PC-9 (cell line): Measurements from ENCODE around the gene CAMK2B. TPM values are rescaled to one million over a fixed set of nuclear protein-coding genes. Genes with fewer than 3 reads are reported as not detected.

Source experiments
- BruUV-seq: library from RNA; stranded (reverse); fragments of 400-500 nt; replicated peaks from 2 replicates; lab custom pipeline; 2021; lab: Mats Ljungman, UMichigan
- CTCF ChIA-PET: fragments of 300-600 bp; sonication (Branson Sonifier 250); formaldehyde crosslinking; loops from one replicate; lab custom pipeline; 2022; ENCODE audit warnings: antibody characterized with exemption; lab: Charles Lee
- POLR2A ChIA-PET: fragments of 300-600 bp; sonication (Branson Sonifier 250); formaldehyde crosslinking; loops from one replicate; lab custom pipeline; 2022; ENCODE audit warnings: antibody characterized with exemption; ENCODE audit not compliant: unreplicated experiment; lab: Charles Lee
- DNase-seq, 2 experiments: peaks; one replicate each; pipeline versions ENCODE4 v3.0.0 to v3.0.0-alpha.2; 2015 to 2022; ENCODE audit warnings: mixed read lengths in 1 of 2
- H2AFZ ChIP-seq: fragments of 200-600 bp; sonication (generic); 2 replicates; pipeline ENCODE4 v1.8.1; 2017; ENCODE audit warnings: antibody characterized with exemption
- H3F3A ChIP-seq: fragments of 200-600 bp; sonication (generic); 2 replicates; pipeline ENCODE4 v1.8.1; 2017; ENCODE audit warnings: antibody characterized with exemption, mild to moderate bottlenecking, low read depth; ENCODE audit not compliant: insufficient read depth
- H3K27ac ChIP-seq: fragments of 200-600 bp; sonication (generic); 2 replicates; pipeline ENCODE4 v1.6.1; 2016; ENCODE audit warnings: mixed run types
- H3K27me3 ChIP-seq: fragments of 200-600 bp; sonication (generic); 2 replicates; pipeline ENCODE4 v1.6.1; 2016; ENCODE audit warnings: low read depth, mixed run types; ENCODE audit not compliant: insufficient read depth
- H3K36me3 ChIP-seq: fragments of 200-600 bp; sonication (generic); 2 replicates; pipeline ENCODE4 v1.6.1; 2016; ENCODE audit warnings: low read depth, mixed run types
- H3K4me1 ChIP-seq: fragments of 200-600 bp; sonication (generic); replicated peaks from 2 replicates; pipeline ENCODE4 v1.6.1; 2016; ENCODE audit warnings: mixed run types; ENCODE audit not compliant: insufficient read depth
- H3K4me2 ChIP-seq: fragments of 200-600 bp; sonication (generic); 2 replicates; pipeline ENCODE4 v1.6.1; 2017; ENCODE audit warnings: mixed run types
- H3K4me3 ChIP-seq: fragments of 200-600 bp; sonication (generic); 2 replicates; pipeline ENCODE4 v1.6.1; 2016; ENCODE audit warnings: mixed run types
- H3K79me2 ChIP-seq: fragments of 200-600 bp; sonication (generic); 2 replicates; pipeline ENCODE4 v1.6.1; 2017; ENCODE audit warnings: low read depth, mixed run types
- H3K9me2 ChIP-seq: fragments of 200-600 bp; sonication (generic); 2 replicates; pipeline ENCODE4 v1.8.1; 2017; ENCODE audit warnings: mild to moderate bottlenecking; ENCODE audit not compliant: insufficient read depth
- H3K9me3 ChIP-seq: fragments of 200-600 bp; sonication (generic); 2 replicates; pipeline ENCODE4 v1.8.1; 2016; ENCODE audit warnings: low read depth; ENCODE audit not compliant: insufficient read depth
- H4K20me1 ChIP-seq: fragments of 200-600 bp; sonication (generic); 2 replicates; pipeline ENCODE4 v1.8.1; 2017; ENCODE audit not compliant: insufficient read depth
- CTCF ChIP-seq: fragments of 200-600 bp; sonication (generic); conservative IDR thresholded peaks from 2 replicates; pipeline ENCODE4 v1.6.1; 2017; ENCODE audit warnings: mixed run types, antibody characterized with exemption, mild to moderate bottlenecking, moderate library complexity
- EZH2 ChIP-seq: fragments of 200-600 bp; sonication (generic); IDR thresholded peaks from 2 replicates; pipeline ENCODE4 v1.8.0; 2017; ENCODE audit warnings: antibody characterized with exemption, low read depth
- intact Hi-C: fragments of 100-400 bp; cut with micrococcal nuclease; formaldehyde crosslinking; loops from one replicate; pipeline ENCODE4 v1.10.0; 2022; ENCODE audit not compliant: unreplicated experiment
- total RNA-seq: library from RNA; stranded (reverse); gene quantifications from 2 replicates; pipeline ENCODE4 v1.2.3, GENCODE V29; 2021

The CAMK2B gene
- total RNA-seq, 1 experiment from 2014 or later: 0.15 TPM

GRCh38 chr7:44279286-44279685, 46.1 kb downstream of the CAMK2B start:
- Histone ChIP-seq H3K4me1 (no peaks in the 10 kb centered on the region), H3F3A (no peaks in the 10 kb centered on the region), H3K4me3 (no peak overlapping the region), H3K9me3 (no peaks in the 10 kb centered on the region), H2AFZ (no peak overlapping the region), H3K4me2 (no peak overlapping the region), H4K20me1 (no peaks in the 10 kb centered on the region), H3K27ac (no peak overlapping the region), H3K36me3 (no peaks in the 10 kb centered on the region), H3K9me2 (no peaks in the 10 kb centered on the region), H3K27me3 (peaks cover 6% of the 10 kb centered on the region), H3K79me2 (no peaks in the 10 kb centered on the region)
- POLR2A ChIA-PET: no interaction called here
- no peak for DNase-seq
- TF ChIP-seq EZH2 (no peak), CTCF (no peak)
- intact Hi-C loops: no loop called here
- CTCF ChIA-PET: interaction anchor here (0.6 kb wide), 1 partner anchor 312 kb away, joined by 7 read pairs; no protein-coding TSS in a partner anchor
- no TSS peak for BruUV-seq

DNA sequence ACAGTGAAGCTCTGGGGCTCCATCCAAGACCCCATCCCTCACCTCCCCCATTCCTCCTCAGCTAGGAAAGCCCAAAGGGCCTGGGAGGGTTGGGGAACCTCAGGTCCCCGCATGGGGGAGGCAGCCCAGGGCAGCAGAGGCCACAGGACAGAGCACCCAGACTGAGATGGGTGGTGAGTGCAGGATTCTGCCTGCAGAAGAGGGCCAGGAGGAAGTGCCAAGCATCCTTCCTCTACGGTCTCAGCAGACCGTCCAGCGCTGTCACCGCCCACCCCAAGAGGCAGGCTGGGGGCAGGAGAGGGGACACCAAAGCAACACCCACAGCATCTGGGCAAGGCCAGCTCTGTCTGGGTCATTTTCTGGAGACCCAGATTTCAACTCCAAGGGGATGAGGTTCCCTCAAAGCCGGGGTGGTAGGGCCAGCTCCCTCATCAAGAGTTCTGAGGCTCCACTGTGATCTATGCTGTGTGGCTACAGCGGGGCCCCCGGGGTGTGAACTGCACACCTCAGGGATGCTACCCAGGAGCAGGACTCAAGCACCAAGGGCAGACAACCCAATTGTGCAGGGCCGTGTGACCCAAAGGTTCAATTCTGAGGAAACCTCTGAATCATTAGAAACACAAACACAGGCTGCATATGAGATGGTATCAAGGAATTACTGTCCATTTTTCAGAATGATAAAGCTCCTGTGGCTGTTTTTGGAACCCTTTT, 46.8 kb downstream of the CAMK2B start:
- Histone ChIP-seq H3K9me2 (no peaks in the 10 kb centered on the region), H3K9me3 (no peaks in the 10 kb centered on the region), H3F3A (no peaks in the 10 kb centered on the region), H3K4me1 (no peaks in the 10 kb centered on the region), H3K79me2 (no peaks in the 10 kb centered on the region), H3K4me3 (no peak overlapping the region), H2AFZ (no peak overlapping the region), H3K36me3 (no peaks in the 10 kb centered on the region), H4K20me1 (no peaks in the 10 kb centered on the region), H3K27ac (no peak overlapping the region), H3K27me3 (peaks cover 10% of the 10 kb centered on the region), H3K4me2 (no peak overlapping the region)
- no TSS peak for BruUV-seq
- no peak for TF ChIP-seq CTCF
- TF ChIP-seq EZH2: no peak
- intact Hi-C loops: no loop called here
- ChIA-PET POLR2A (interaction anchor here (0.7 kb wide), 1 partner anchor 26 kb away, joined by 3 read pairs; no protein-coding TSS in a partner anchor), CTCF (no interaction called here)
- no peak for DNase-seq

GRCh38 chr7:44277851-44278250, 47.5 kb downstream of the CAMK2B start:
- no peaks in the 10 kb centered on the region for H3K79me2 ChIP-seq
- no peak for TF ChIP-seq CTCF
- no peak for TF ChIP-seq EZH2
- no peak for DNase-seq
- H3K27ac ChIP-seq: no peak overlapping the region
- intact Hi-C loops: no loop called here
- no peaks in the 10 kb centered on the region for H3F3A ChIP-seq
- H3K9me3 ChIP-seq: no peaks in the 10 kb centered on the region
- no peak overlapping the region for H3K4me3 ChIP-seq
- H3K4me1 ChIP-seq: no peaks in the 10 kb centered on the region
- no TSS peak for BruUV-seq
- H4K20me1 ChIP-seq: no peaks in the 10 kb centered on the region
- H3K27me3 ChIP-seq: peaks cover 10% of the 10 kb centered on the region
- H3K9me2 ChIP-seq: no peaks in the 10 kb centered on the region
- no peak overlapping the region for H2AFZ ChIP-seq
- CTCF ChIA-PET: no interaction called here
- no peak overlapping the region for H3K4me2 ChIP-seq
- no peaks in the 10 kb centered on the region for H3K36me3 ChIP-seq
- POLR2A ChIA-PET: interaction anchor here (0.7 kb wide), 1 partner anchor 26 kb away, joined by 3 read pairs; no protein-coding TSS in a partner anchor
